HG03097 (cell line): ENCODE data around the gene CALB2.
"Not testable (repeated sequence)": the region's sequence is repeated elsewhere in the genome, so short reads cannot be mapped to it uniquely, and the experiment has no call there.

ENCODE experiments used
- ATAC-seq: cut with Tn5 transposase; IDR thresholded peaks from one replicate; pipeline ENCODE4 v1.9.1; 2021; ENCODE audit not compliant: unreplicated experiment, low FRiP score

The CALB2 gene

DNA sequence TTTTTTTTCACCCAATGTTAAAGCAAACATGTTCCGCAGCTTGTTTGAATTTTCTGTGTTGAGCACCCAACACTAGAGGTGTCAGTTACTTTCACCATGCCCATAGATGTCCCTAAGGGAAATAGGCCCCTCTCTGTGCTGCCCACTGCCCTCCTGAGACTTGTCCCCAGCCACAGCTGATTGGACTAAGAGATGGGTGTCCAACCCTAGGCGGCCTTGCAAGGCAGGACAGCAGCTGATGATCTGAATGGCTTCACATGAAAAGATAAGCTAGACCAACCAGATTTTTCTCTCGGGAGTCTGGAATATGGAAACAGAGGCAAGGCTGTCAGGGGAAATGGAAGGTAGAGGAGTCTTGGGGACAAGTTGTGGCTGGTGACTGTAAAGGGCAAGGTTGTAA, 6.1 kb upstream of the CALB2 start:
- no peak for ATAC-seq

DNA sequence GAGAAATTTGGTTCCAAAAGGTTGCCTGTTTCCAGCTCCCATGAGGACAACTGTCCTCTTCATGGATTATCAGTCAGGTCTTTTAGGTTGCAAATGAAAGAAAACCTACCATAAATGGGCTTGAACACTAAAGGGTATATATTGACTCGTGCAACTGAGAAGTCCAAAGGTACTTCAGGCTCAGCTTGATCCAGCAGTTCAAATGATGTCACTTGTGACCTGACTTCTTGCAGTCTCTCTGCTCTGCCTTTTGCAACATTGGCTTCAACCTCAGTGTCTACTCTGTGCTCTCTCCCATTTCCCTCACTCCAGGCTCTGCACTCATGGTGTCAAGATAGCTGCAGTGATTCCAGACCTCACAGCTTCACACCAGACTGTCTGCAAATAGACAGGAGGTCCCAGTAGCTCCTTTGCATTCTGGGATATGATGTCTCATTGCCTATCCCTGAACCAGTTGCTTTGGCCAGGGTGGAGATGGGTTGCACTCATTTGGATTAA, 5.5 kb upstream of the CALB2 start:
- ATAC-seq = no peak

DNA sequence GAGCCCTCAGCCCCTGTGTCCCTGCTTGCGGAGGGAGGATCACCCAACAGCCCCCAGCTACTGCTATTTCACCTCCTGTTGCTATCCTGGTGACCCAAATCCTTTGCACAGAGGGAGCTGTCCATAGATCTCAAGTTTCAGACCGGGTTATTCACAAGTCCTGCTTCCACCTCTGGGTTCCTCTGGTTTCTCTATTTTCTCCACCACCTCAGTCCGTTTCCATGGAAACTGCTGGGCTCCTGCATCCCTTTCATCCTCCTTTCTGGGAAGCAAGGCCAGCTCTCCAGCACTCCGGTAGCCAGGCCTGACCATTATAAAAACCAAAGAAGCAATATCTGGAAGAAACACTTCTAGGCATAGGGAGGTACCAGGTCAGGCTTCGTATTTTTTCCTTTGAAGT, 4.8 kb upstream of the CALB2 start:
- ATAC-seq = no peak

DNA sequence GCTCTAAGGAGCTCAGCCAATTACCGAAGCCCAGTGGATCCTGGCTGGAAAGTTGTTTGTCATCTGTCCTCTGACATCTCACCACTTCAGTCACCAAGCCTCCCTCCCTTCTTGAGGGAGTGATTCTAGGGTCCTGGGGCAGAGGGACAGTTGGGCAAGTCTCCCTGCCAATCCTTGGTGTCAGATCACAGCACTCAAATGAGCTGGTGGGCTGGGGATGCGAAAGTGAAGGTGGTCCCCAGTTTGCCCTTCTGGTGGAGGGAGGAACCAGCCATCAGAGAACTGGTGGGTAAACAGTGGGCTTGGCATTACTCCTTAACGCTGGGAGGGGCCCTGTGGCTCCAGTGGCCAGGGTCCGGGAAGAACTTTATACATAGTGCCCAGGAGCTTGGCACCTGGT, 4.4 kb upstream of the CALB2 start:
- no peak for ATAC-seq

DNA sequence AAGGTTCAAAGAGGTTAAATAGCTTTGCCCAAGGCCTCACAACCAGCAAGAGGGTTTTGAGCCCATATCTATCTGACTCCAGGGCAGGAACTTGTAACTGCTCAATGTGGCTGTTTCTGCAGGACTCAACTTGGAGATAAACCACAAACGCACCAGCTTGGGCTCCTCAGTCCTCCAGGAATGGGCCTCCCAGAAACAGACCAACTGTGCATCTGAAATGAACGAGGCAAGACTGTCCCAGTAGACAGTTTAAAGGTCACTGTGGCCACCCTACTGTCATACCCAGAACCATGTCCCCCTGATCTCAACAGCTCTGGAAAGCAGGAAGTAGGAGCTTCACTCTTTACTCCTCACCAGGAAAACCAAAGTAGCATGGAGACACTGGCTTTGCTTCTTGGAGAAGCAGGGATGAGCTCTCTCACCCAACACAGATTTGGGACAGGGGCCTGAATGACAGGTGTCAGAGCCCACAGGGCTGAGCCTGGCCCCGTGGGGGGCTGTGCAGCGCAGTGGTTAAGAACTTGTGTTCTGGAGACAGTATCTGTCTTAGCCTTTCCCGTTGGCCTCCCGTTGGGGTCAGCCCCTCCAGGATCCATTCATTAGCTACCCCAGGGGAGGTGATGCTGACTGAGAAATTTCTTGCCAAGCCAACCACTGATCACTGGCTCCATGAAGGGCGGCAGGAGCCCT, 2.3 kb upstream of the CALB2 start:
- ATAC-seq = no peak

DNA sequence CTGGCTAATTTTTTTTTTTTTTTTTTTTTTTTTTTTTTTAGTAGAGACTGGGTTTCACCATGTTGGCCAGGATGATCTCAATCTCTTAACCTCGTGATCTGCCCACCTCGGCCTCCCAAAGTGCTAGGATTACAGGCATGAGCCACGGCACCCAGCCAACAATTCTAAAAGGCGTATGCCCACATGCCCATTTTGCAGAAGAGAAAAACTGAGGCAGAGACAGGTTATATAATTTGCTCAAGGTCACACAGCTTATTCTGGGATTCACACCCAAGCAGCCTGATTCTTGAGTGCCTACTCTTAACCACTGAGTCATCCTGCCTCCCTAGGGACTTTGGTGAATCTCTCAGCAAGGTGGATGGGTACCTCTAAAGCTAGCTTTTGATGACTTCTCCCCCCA, 1.6 kb upstream of the CALB2 start:
- not testable (repeated sequence) for ATAC-seq

DNA sequence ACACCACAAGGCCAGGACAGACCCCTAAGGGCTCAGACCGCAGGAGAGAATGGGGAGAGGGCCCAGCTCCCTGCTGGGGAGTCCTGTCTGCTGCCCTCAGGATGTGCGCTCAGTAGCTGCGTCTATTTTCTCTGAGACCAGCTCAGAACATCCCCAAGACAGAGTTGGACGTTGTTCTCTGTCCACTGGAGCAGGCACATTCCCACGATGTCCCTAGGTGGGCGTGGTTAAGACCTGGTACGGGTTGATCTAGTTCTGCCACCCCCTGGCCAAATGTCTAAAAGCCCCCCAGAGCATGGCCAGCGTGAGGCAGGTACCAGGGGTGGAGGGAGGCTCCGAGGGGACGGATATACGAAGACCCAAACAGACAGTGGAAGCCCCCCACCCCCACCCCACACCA, 842 bp upstream of the CALB2 start:
- ATAC-seq = no peak

DNA sequence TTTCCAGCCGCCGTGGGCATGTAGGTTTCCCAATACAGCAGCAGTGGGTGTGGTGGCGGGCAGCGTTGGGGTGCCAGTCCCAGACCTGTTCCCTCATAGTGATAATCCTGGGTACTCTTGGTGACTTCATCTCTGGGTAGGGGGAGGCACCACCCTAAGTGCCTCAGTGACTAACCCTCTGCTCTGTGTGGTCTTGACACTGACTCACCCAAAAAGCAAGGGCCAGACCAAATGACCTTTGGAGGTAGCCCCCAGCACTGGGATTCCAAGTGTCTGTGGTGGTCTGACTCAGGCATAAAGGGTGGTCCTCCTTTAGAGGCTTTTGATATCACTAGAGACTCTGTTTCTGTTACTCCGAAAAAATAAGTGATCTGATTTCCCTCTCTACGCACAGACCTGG, 908 bp downstream of the CALB2 start:
- no peak for ATAC-seq

DNA sequence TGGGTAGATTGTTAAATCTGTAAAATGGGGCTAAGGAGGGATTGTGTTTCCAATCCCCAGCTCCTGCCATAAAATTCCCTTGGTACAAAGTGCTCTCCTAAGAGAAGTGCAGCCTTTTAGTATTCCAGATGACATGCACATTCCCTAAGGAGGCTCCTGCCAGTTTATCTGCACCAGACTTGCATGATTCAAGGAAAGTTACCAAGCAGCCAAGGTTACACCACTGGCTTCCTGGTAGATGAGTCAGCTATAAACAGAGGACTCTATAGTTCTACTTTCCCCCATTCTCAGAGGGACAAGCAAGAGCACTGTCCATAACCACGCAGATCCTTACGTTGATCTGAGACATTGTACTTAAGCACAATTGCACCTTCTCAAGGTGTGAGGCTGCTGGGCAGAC, 1.9 kb downstream of the CALB2 start:
- ATAC-seq = no peak

DNA sequence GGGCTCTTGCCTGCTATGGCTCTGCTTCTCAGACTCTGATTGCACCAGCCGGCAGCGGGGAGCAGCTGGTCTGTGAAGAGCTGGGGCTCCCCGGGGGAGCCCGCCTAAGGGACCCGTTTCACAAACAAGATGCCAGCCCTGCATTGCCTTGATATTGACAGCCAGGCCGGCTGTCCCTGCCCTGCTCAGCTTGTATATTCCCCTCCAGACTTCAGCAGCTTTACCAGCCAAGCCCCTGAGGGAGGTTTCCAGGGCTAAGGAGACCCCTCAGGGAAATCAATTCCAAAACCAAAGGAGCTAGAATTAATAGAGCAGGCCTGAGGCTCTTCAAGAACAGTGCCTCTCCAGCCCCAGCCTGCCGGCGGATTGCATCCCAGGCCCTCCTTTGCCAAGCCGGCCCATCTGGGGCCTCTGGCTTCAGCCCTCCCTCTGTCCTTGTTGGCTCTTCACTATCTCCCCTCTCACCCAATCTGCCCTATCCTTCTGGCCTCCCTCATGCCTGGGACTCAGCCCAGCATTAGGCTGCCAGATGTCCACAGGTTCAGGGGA, 5.7 kb downstream of the CALB2 start:
- no peak for ATAC-seq

DNA sequence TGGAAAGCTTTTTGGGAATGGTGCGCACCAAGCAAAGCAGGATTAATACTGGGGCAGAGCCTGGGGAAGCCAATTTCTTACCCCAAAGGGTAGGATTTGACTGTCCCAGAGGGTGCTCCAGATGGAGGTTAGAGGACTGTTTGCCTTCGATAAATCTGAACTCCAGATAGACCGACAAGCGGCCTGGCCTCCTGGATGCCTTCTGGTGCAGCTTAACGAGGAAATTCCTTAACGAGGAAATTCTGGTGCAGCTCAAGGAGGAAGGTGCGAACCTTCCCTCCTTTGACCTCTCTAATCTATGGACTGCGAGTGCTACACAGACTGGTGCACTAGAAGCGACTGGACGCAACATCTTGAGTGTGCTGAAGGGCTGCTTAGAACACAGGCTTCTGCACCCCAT, 6.5 kb downstream of the CALB2 start:
- ATAC-seq = no peak

DNA sequence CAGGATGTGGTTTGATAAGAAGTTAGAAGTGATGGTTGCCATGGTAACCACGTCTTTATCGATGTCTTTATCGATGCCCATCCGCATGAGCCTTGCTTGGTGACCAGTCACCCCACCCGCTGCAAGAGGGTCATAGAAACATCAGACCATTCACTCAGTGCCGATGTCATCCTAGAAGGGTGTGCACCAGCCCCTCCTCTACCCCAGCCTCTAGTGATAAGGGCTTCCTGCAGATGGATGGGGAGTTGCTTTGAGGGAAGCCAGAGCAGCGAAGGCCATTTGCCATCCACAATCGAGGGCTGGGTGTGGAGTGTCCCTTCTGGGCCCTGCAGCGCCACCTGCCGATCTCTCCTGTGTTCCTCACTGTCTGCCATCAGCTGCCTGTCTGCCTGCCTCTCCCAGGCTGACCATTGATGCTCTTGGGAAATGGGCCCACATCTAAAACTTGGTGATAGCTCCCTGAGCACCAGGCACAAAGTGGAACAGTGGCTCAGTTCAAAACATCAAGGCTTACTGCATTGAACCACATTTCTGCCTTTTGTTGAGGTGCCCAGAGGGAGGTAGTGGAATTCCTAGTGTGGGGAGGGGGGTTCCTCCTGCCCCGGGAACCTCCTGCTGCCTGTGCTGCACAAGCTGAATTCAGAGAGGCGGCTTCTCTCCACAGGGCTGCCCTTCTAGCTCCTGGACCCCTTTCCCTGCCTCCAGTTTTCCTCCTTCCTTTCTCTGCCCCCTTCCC, 8.9 kb downstream of the CALB2 start:
- ATAC-seq = no peak

DNA sequence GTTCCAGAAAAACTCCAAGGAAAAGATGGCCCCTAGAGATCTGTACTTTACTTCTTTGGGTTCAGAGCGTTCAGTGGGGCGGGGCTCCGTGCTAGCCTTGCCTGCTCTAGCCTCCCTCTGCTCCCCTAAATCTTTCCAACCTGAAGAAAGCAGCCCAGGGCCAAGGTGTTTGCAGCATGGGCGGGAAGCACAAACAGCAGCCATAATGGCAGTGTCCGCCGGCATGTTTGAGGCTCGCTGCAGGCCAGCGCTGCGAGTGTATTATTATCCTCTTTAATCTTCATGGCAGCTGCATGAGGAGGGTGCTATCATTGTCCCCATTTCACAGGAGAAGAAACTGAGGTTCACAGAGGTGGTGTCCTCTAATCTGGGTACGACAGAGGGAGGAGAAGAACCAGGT, 10.4 kb downstream of the CALB2 start:
- ATAC-seq = no peak

DNA sequence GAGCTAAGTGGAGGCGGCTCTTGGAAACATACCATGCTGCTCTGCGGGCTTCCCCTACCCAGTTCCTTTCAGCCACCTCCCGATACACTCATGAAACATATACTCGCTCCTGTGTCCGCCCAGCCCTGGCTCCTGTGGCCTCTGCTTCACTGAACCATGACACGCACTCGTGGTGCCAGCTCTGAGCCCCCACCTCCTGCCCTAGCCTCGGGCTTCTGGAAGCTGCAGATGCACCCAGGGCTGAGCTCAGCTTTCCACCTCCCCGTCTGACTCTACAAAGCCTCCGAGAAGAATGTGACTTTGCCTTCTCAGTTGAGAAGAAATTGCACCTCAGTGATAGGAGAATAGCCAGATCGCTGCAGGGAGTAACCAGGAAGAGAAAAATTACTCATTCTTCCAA, 11.0 kb downstream of the CALB2 start:
- ATAC-seq = no peak

DNA sequence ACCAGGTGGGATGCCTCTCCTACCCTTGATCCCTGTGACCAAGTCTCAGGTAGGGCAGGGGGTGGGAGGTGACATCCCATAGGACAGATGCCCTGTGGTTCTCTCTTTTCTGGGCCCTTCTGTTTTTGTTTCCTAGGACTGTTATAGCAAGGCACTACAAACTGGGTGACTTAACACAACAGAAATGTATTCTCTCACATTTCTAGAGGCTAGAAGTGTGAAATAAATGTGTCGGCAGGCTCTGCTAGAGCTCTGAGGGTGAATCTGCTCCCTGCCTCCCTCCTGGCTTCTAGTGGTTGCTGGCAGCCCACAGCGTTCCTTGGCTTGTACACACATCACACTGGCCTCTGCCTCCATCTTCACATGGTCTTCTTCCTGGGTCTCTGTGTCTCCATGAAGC, 12.7 kb downstream of the CALB2 start:
- no peak for ATAC-seq

DNA sequence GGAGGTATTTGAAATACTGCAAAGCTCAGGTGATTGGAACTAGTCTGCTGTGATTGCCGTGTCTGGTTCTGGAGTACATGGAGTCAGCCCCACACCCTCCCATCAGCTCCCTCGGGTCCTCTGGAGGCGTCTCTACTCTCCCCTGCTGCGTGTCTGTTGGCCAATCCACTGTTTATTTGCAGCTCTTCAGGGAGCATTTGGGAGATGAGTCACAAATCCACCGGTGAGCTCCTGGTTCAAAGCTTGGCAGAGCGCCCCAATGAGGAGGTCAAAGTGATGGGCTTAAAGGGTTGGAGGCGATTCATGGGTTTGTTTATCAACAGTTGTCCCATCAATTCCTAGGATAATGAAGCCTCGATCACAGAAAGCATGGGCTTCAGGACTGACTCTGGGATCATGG, 14.6 kb downstream of the CALB2 start:
- ATAC-seq = no peak

DNA sequence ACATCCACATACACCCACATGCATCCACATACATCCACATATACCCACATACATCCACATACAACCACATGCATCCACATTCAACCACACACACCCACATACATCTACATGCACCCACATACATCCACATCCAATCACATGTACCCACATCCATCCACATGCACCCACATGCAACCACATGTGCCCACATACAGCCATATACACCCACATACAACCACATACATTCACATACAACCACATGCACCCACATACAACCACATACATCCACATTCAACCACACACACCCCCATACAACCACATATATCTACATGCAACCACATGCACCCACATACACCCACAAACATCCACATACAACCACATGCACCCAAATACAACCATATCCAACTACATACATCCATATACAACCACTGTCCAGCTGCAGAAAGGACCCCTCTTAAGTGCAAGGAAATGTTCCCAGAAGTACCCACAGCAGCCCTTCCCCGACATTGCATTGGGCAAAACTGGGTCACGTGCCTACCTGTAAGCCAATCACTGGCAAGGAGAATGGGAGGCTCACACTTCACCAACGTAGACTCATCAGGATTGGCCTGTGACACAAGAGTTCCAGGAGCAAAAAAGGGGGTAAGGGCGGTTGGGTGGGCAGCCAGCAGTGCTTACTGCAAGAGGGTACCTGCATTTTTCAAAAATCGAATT, 18.1 kb downstream of the CALB2 start:
- ATAC-seq = no peak

DNA sequence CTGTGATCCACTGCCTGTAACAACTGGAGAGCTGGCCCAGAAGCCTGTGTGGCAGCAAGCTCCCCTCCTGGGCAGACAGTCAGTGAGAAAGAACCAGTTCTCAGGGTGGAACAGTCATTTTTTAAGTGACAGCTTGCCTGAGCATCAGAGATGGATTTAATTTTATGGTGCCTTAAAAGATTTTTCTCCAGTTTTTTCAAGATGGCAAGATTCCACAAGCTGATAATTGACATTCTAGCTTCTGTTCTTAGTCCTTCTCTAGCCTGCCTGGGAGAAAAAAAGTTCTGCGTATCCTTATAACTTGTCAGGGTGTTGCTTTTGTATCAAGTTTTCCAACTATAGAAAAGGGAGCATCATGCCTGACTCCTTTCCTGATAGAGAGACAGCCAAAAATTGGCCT, 21.2 kb downstream of the CALB2 start:
- no peak for ATAC-seq

DNA sequence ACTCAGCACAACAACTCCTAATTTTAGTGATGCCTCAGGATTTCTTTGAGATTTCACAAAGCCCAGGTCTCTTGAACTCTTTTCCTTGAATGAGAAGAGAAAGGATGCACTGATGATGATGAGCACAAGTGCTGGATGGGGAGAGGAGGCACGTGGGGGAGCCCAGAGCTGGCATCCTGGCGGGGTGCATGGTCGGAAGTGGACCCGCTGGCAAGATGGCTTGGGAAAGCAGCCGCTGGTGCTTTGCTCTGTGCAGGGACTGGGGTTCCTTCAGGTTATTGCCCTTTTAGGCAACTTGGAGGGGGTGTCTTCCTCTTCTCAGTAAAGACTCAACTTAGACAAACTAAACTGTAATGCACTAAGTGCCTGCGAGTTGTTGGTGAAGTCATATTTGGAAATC, 22.3 kb downstream of the CALB2 start:
- no peak for ATAC-seq

DNA sequence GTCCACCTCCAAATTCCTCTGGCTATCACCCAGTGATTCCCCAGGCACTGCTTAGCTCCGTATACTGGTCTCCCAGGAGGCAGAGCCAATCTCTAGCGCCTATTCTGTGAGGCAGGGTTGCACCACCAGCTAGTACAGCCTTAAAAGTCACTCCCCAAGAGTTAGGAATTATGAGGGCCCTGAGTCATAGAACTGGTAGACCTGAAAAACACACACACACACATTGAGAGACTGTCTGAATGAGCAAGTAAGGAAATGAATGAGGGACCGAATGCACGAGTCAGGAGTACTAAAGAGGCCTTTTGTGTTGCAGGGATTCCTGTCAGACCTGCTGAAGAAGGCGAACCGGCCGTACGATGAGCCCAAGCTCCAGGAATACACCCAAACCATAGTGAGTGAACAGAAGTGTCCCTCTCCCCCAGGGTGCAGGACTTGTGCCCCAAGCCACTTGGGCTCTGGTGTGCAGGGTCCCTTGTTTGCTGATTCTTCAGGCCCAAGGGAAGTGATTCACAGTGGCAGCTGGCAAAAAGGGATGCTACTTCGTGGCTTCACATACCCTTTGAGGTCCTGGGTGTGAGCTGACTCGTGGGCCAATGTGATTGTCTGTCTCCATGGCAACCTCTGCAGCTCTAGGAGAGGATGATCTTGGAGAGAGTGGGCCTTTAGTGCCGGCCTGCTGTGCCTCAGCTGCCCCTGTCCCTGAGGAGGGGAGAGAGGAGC, 24.7 kb downstream of the CALB2 start:
- ATAC-seq = no peak
